ENCODE results near the gene TPRN. TPM values are rescaled to one million over a fixed set of nuclear protein-coding genes. Genes with fewer than 3 reads are reported as not detected.
A peak's percentile ranks its signal among the peaks of the same experiment; 100 is the strongest.

Gene TPRN
- total RNA-seq, 2 experiments from 2014 or later = 5.7 to 6.6 TPM

- H3K4me1 Mint-ChIP-seq (ENCODE audit: low read depth) = peaks cover 9% of the 10 kb centered on the region
- POLR2A ChIA-PET = interaction anchor here (2.2 to 2.5 kb wide), 2 partner anchors 10 to 11 kb away, joined by 6 to 7 read pairs; no protein-coding TSS in a partner anchor
- intact Hi-C loops (cut with micrococcal nuclease) = loop anchor here (10.0 kb wide), 1 partner anchor 46 kb away; no protein-coding TSS in a partner anchor
- H3K27ac Mint-ChIP-seq = no peak overlapping the region
- no peaks in the 10 kb centered on the region for H3K9me3 Mint-ChIP-seq
- H3K4me3 Mint-ChIP-seq = no peak overlapping the region
- ATAC-seq = no peak
- no peak for DNase-seq
- TF ChIP-seq CTCF (IDR thresholded peaks at IDR 0.05) = no peak
- CTCF ChIA-PET = interaction anchor here (0.9 to 1.5 kb wide), 2 partner anchors 8 to 66 kb away, joined by 3 to 4 read pairs; no protein-coding TSS in a partner anchor
- no peaks in the 10 kb centered on the region for H3K36me3 Mint-ChIP-seq (ENCODE audit: low read depth)
- peaks cover 20% of the 10 kb centered on the region for H3K27me3 Mint-ChIP-seq
Observed at GRCh38 chr9:137170486-137171148, 29.9 kb downstream of the TPRN start.

GRCh38 chr9:137169896-137170358 is 30.6 kb downstream of the TPRN start, which contains the start of gene LRRC26:
Gene LRRC26 (minus strand): TSS chr9:137170051. CDS start chr9:137169943, 108 bp downstream.
- intact Hi-C loops (cut with micrococcal nuclease) = loop anchor here (10.0 kb wide), 1 partner anchor 45 kb away; no protein-coding TSS in a partner anchor
- H3K4me1 Mint-ChIP-seq (ENCODE audit: low read depth) = peaks cover 9% of the 10 kb centered on the region
- no peaks in the 10 kb centered on the region for H3K36me3 Mint-ChIP-seq (ENCODE audit: low read depth)
- H3K9me3 Mint-ChIP-seq = no peaks in the 10 kb centered on the region
- peaks cover 24% of the 10 kb centered on the region for H3K27me3 Mint-ChIP-seq
- peak within 1 kb of the TSS; percentile 35 for H3K4me3 Mint-ChIP-seq
- ChIA-PET POLR2A (interaction anchor here (0.5 to 2.2 kb wide), 3 partner anchors 11 to 178 kb away, joined by 3 to 7 read pairs (median 3); partner anchors contain the start of gene PAXX), CTCF (interaction anchor here (0.9 to 1.3 kb wide), 2 partner anchors 8 to 41 kb away, joined by 3 to 4 read pairs; no protein-coding TSS in a partner anchor)
- TF ChIP-seq CTCF (IDR thresholded peaks at IDR 0.05) = no peak
- no peak within 1 kb of the TSS for H3K27ac Mint-ChIP-seq
- ATAC-seq = no peak
- no peak for DNase-seq

- intact Hi-C loops (cut with micrococcal nuclease) = no loop called here
- no peak overlapping the region for H3K27ac Mint-ChIP-seq
- ChIA-PET CTCF (interaction anchor here (0.9 to 1.3 kb wide), 3 partner anchors 9 to 53 kb away, joined by 3 to 4 read pairs (median 3); partner anchors contain the start of gene RNF208), POLR2A (interaction anchor here (0.5 to 1.6 kb wide), 4 partner anchors 12 to 177 kb away, joined by 3 to 4 read pairs (median 4); partner anchors contain the start of gene PAXX)
- no peak for TF ChIP-seq CTCF (IDR thresholded peaks at IDR 0.05)
- H3K4me3 Mint-ChIP-seq = peak overlapping the region; percentile 35
- peak; percentile 31 for ATAC-seq
- H3K36me3 Mint-ChIP-seq (ENCODE audit: low read depth) = no peaks in the 10 kb centered on the region
- H3K9me3 Mint-ChIP-seq = no peaks in the 10 kb centered on the region
- H3K4me1 Mint-ChIP-seq (ENCODE audit: low read depth) = peaks cover 9% of the 10 kb centered on the region
- H3K27me3 Mint-ChIP-seq = peaks cover 27% of the 10 kb centered on the region
- DNase-seq = no peak
Observed at GRCh38 chr9:137168904-137169856, 31.4 kb downstream of the TPRN start.

GRCh38 chr9:137168573-137168903 is 32.0 kb downstream of the TPRN start:
- H3K4me3 Mint-ChIP-seq = no peak overlapping the region
- ChIA-PET CTCF (interaction anchor here (1.0 to 1.3 kb wide), 2 partner anchors 40 to 54 kb away, joined by 3 to 4 read pairs; partner anchors contain the start of gene RNF208), POLR2A (interaction anchor here (0.7 to 1.6 kb wide), 3 partner anchors 8 to 21 kb away, joined by 3 to 4 read pairs (median 3); no protein-coding TSS in a partner anchor)
- H3K9me3 Mint-ChIP-seq = no peaks in the 10 kb centered on the region
- no peak for TF ChIP-seq CTCF (IDR thresholded peaks at IDR 0.05)
- no peak for DNase-seq
- peak; percentile 31 for ATAC-seq
- peaks cover 29% of the 10 kb centered on the region for H3K27me3 Mint-ChIP-seq
- peaks cover 6% of the 10 kb centered on the region for H3K4me1 Mint-ChIP-seq (ENCODE audit: low read depth)
- intact Hi-C loops (cut with micrococcal nuclease) = no loop called here
- H3K36me3 Mint-ChIP-seq (ENCODE audit: low read depth) = no peaks in the 10 kb centered on the region
- no peak overlapping the region for H3K27ac Mint-ChIP-seq
